Activated CD8-positive, alpha-beta T cell treated with anti-CD3 and anti-CD28 coated beads for 36 hours (primary cell): ENCODE results near the gene MYO1B. TPM values are rescaled to one million over a fixed set of nuclear protein-coding genes. Genes with fewer than 3 reads are reported as not detected.

Experiments used
- ATAC-seq: fragments of 200-7000 bp; cut with Tn5 transposase; one replicate; pipeline ENCODE4 v1.10.0; 2021; ENCODE audit warnings: mild to moderate bottlenecking, moderate library complexity
- CTCF ChIA-PET: fragments of 350-600 bp; sonication (Branson Sonifier 250); formaldehyde crosslinking; loops from one replicate; lab custom pipeline; 2021; ENCODE audit warnings: antibody characterized with exemption; lab: Charles Lee
- POLR2A ChIA-PET: fragments of 350-600 bp; sonication (Branson Sonifier 250); formaldehyde crosslinking; loops from one replicate; lab custom pipeline; 2021; ENCODE audit warnings: antibody characterized with exemption; lab: Charles Lee
- DNase-seq: peaks from one replicate; pipeline ENCODE4 v3.0.0-alpha.2; 2020
- H3K27ac Mint-ChIP-seq: one replicate; pipeline ENCODE4 v1.8.0; 2021; ENCODE audit warnings: mild to moderate bottlenecking, mixed read lengths
- H3K27me3 Mint-ChIP-seq: one replicate; pipeline ENCODE4 v1.8.0; 2021; ENCODE audit warnings: mixed read lengths
- H3K36me3 Mint-ChIP-seq: one replicate; pipeline ENCODE4 v1.8.0; 2021; ENCODE audit warnings: low read depth, mixed read lengths
- H3K4me1 Mint-ChIP-seq: one replicate; pipeline ENCODE4 v1.8.0; 2021; ENCODE audit warnings: low read depth, mixed read lengths
- H3K4me3 Mint-ChIP-seq: one replicate; pipeline ENCODE4 v1.8.0; 2021; ENCODE audit warnings: mild to moderate bottlenecking, moderate library complexity, mixed read lengths
- H3K9me3 Mint-ChIP-seq: one replicate; pipeline ENCODE4 v1.8.0; 2021; ENCODE audit warnings: mixed read lengths
- intact Hi-C: fragments of 100-400 bp; cut with micrococcal nuclease; formaldehyde crosslinking; loops from one replicate; pipeline ENCODE4 v1.10.0; 2022
- total RNA-seq, 2 experiments: library from RNA; stranded (reverse); gene quantifications; one replicate each; pipeline ENCODE4 v1.2.3, GENCODE V29; 2021
- TF ChIP-seq, protein P1 (sequence below): fragments of 200-600 bp; IDR thresholded peaks from one replicate; pipeline ENCODE4 v1.8.0; 2022; ENCODE audit warnings: antibody characterized with exemption, mild to moderate bottlenecking

Gene MYO1B
- total RNA-seq, 2 experiments from 2014 or later = 43.2 to 44.8 TPM

DNA sequence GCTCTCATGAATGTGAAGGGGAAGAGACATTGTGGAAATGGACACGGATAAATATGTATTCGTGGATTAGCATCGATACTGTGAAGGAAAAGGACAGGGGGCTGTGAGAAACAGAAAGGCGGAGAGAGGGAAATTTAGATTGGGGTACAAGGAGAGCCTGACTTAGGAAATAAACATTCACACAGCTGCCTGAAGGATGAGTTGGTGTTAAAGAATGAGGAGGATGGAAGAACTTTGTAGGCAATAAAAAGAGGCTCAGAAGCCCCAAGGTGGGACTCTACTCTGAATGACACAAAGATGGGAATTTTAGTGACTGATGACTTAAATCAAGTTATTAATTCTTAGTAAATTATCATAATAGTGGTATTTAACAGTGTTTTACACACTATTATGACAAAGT, 10.1 kb downstream of the MYO1B start:
- H3K4me1 Mint-ChIP-seq = peaks cover 1% of the 10 kb centered on the region
- H3K9me3 Mint-ChIP-seq = no peaks in the 10 kb centered on the region
- ChIA-PET CTCF (no interaction called here), POLR2A (no interaction called here)
- H3K27ac Mint-ChIP-seq = no peak overlapping the region
- H3K4me3 Mint-ChIP-seq = no peak overlapping the region
- TF ChIP-seq, protein P1, sequence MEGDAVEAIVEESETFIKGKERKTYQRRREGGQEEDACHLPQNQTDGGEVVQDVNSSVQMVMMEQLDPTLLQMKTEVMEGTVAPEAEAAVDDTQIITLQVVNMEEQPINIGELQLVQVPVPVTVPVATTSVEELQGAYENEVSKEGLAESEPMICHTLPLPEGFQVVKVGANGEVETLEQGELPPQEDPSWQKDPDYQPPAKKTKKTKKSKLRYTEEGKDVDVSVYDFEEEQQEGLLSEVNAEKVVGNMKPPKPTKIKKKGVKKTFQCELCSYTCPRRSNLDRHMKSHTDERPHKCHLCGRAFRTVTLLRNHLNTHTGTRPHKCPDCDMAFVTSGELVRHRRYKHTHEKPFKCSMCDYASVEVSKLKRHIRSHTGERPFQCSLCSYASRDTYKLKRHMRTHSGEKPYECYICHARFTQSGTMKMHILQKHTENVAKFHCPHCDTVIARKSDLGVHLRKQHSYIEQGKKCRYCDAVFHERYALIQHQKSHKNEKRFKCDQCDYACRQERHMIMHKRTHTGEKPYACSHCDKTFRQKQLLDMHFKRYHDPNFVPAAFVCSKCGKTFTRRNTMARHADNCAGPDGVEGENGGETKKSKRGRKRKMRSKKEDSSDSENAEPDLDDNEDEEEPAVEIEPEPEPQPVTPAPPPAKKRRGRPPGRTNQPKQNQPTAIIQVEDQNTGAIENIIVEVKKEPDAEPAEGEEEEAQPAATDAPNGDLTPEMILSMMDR = no peak
- no peak for ATAC-seq
- no peaks in the 10 kb centered on the region for H3K27me3 Mint-ChIP-seq
- DNase-seq = no peak
- H3K36me3 Mint-ChIP-seq = no peaks in the 10 kb centered on the region
- intact Hi-C loops = no loop called here

DNA sequence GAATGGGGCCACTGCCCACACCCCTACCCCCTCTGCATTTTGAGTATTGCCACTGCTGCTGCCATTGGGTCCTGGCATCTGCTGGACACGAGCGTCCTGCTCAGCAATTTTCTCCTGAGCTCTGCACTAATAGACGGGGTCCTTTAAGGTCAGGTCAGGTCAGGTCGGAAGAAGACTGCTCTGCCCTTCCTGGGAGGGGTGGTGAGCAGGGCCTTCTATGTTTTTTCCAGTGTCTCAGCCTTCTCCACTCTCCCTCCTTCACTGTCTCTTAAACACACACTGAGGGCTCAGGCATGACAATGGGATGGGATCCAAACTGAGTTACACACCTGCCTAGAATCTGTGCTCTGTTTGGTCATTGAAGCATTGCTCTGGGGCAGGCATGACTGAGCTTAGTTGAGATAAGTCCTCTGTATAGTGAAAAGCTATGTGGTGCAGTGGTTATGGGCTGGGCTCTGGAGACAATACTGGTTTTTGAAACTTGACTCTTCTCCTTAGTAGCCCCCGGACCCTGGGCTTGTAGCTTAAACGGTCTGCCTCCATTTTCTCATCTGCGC, 10.6 kb downstream of the MYO1B start:
- Mint-ChIP-seq H3K9me3 (no peaks in the 10 kb centered on the region), H3K36me3 (no peaks in the 10 kb centered on the region)

DNA sequence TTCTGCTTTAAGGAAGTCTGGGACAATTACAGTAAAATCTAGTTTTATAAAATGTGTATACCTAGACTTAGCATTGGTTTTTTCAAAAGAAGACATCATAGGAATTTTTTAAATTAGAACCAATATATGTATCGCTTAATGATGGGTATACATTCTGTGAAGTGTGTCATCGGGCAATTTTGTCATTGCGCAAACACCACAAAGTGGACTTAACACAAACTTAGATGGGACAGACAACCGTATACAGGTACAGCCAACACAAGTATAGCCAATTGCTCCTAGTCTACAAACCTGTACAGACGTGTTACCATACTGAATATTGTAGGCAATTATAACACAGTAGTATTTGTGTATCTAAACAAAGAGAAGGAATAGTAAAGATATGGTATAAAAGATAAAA, 12.7 kb downstream of the MYO1B start:
- intact Hi-C loops = no loop called here
- Mint-ChIP-seq H3K4me1 (no peaks in the 10 kb centered on the region), H3K9me3 (no peaks in the 10 kb centered on the region), H3K27me3 (no peaks in the 10 kb centered on the region), H3K27ac (no peak overlapping the region), H3K36me3 (no peaks in the 10 kb centered on the region), H3K4me3 (no peak overlapping the region)
- no peak for ATAC-seq
- ChIA-PET POLR2A (no interaction called here), CTCF (no interaction called here)
- TF ChIP-seq, protein P1 = no peak
- DNase-seq = no peak

More for the DNA sequence above, 10.6 kb downstream of the MYO1B start:
- DNase-seq = no peak
- CTCF ChIA-PET = no interaction called here
- POLR2A ChIA-PET = no interaction called here
- ATAC-seq = no peak
- TF ChIP-seq, protein P1 = no peak
- intact Hi-C loops = no loop called here
- Mint-ChIP-seq H3K4me1 (no peaks in the 10 kb centered on the region), H3K27me3 (no peaks in the 10 kb centered on the region), H3K27ac (no peak overlapping the region), H3K4me3 (no peak overlapping the region)

DNA sequence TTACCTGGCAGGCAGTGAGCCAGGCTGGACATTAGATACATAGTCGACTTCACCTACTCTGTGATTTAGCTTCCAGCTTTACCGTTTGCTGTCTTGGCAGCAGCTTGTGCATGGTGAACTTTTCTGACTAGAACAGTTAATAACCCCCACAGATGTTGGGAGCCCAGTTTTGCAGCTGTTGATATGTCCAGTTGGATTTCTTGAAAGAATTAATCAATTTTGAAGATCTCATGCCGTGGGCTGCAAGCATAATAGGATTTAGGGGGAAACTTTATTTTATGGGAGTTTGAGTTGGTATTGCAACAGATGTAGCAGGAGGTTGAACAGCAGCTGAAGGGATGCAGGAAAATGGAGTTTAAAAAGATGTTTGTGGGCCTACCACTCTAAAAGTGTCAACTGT, 13.8 kb downstream of the MYO1B start:
- POLR2A ChIA-PET = no interaction called here
- intact Hi-C loops = no loop called here
- CTCF ChIA-PET = interaction anchor here (0.8 kb wide), 1 partner anchor 93 kb away, joined by 3 read pairs; no protein-coding TSS in a partner anchor
- Mint-ChIP-seq H3K36me3 (no peaks in the 10 kb centered on the region), H3K4me1 (no peaks in the 10 kb centered on the region), H3K4me3 (no peak overlapping the region), H3K9me3 (no peaks in the 10 kb centered on the region), H3K27ac (no peak overlapping the region), H3K27me3 (no peaks in the 10 kb centered on the region)
- ATAC-seq (no peak), DNase-seq (no peak)
- TF ChIP-seq, protein P1 = no peak

DNA sequence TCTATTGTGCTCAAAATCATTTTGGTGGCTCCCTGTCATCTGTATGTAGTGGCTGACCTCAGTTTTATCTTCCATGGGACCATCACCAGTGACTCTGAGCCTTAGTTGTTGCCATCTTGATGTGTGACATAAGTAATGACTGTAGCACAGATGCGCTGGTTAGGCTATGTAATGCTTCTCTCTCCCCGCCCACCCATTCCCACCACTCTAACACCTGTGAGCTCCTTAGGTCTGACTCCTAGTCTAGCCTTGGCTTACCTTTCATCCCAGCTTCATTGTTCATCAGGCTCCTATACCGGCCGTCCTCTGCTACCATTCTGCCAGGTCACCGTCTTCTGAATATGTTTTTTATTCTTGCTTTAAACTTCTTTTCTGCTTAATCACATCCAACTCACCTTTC, 17.2 kb downstream of the MYO1B start:
- Mint-ChIP-seq H3K9me3 (no peaks in the 10 kb centered on the region), H3K27me3 (no peaks in the 10 kb centered on the region), H3K4me3 (no peak overlapping the region), H3K27ac (no peak overlapping the region), H3K4me1 (peaks cover 7% of the 10 kb centered on the region), H3K36me3 (no peaks in the 10 kb centered on the region)
- intact Hi-C loops = no loop called here
- TF ChIP-seq, protein P1 = no peak
- ChIA-PET POLR2A (interaction anchor here (1.1 kb wide), 1 partner anchor 62 kb away, joined by 3 read pairs; no protein-coding TSS in a partner anchor), CTCF (no interaction called here)
- no peak for DNase-seq
- no peak for ATAC-seq
